A549 (cell line): ENCODE data around the gene ZDHHC18. TPM values are rescaled to one million over a fixed set of nuclear protein-coding genes. Genes with fewer than 3 reads are reported as not detected.
A peak's percentile ranks its signal among the peaks of the same experiment; 100 is the strongest.

Experiments
- ATAC-seq, 2 experiments: fragments of 200-7000 bp in 1 of 2; fragments of >200 bp in 1 of 2; cut with Nextera tagmentation in 1 of 2; cut with Tn5 transposase in 1 of 2; 3 replicates each; pipeline versions ENCODE4 v1.8.0 to v1.9.1; 2018 to 2020; ENCODE audit warnings: mild to moderate bottlenecking in 1 of 2, moderate library complexity in 1 of 2
- CTCF ChIA-PET: fragments of 300-600 bp; sonication (Branson Sonifier 250); formaldehyde crosslinking; extraction: SDS; loops from one replicate; lab custom pipeline; 2021; ENCODE audit warnings: antibody characterized with exemption, inconsistent platforms; lab: Yijun Ruan, JAX
- POLR2A ChIA-PET: fragments of 350-600 bp; formaldehyde crosslinking; extraction: SDS; loops from one replicate; lab custom pipeline; 2021; ENCODE audit warnings: antibody characterized with exemption, inconsistent platforms; lab: Yijun Ruan, JAX
- DNase-seq, 2 experiments: peaks; one replicate each; pipeline versions ENCODE4 v3.0.0 to v3.0.0-alpha.2; 2011 to 2016; ENCODE audit warnings: low read depth in 1 of 2, low spot score in 1 of 2
- FAIRE-seq: peaks from 2 replicates; lab custom pipeline; 2011; peaks lifted over from hg19 to GRCh38; lab: Jason Lieb, UNC
- H3K27ac ChIP-seq, 2 experiments: fragments of >200 bp; sonication (Bioruptor Twin); formaldehyde crosslinking; 3 replicates each; pipeline ENCODE4 v1.5.1; 2016 to 2017
- H3K4me1 ChIP-seq: fragments of >200 bp; sonication (Bioruptor Twin); formaldehyde crosslinking; 3 replicates; pipeline ENCODE4 v1.6.1; 2016
- H3K4me2 ChIP-seq: fragments of >200 bp; sonication (Bioruptor Twin); formaldehyde crosslinking; 3 replicates; pipeline ENCODE4 v1.6.1; 2016
- H3K4me3 ChIP-seq: fragments of >200 bp; sonication (Bioruptor Twin); formaldehyde crosslinking; 3 replicates; pipeline ENCODE4 v1.5.1; 2016
- H3K9me3 ChIP-seq: fragments of >200 bp; sonication (Bioruptor Twin); formaldehyde crosslinking; 3 replicates; pipeline ENCODE4 v1.6.1; 2016
- CBX8 ChIP-seq: fragments of 200-600 bp; sonication (generic); IDR thresholded peaks from 2 replicates; pipeline ENCODE4 v1.6.1; 2016
- CHD2 ChIP-seq: fragments of 150-350 bp; IDR thresholded peaks from 2 replicates; pipeline ENCODE4 v1.6.1; 2014; ENCODE audit warnings: low read length; ENCODE audit not compliant: partially characterized antibody
- ELK1 ChIP-seq: fragments of 150-350 bp; IDR thresholded peaks from 2 replicates; pipeline ENCODE4 v1.6.1; 2014; ENCODE audit warnings: low read depth, mild to moderate bottlenecking, low read length
- FOSL2 ChIP-seq, 2 experiments: fragments of 450-650 bp in 1 of 2; fragments of >200 bp in 1 of 2; sonication (Bioruptor Twin) in 1 of 2; formaldehyde crosslinking; IDR thresholded peaks; 2 replicates each; pipeline versions ENCODE4 v1.5.0 to v1.6.1; 2016 to 2020; ENCODE audit warnings: mild to moderate bottlenecking in 1 of 2, moderate library complexity in 1 of 2
- HEYL ChIP-seq: fragments of 250-450 bp; sonication (Bioruptor Pico); IDR thresholded peaks from 2 replicates; pipeline ENCODE4 v1.8.0; 2021; ENCODE audit warnings: mild to moderate bottlenecking, moderate library complexity
- HOXA7 ChIP-seq: fragments of 250-450 bp; sonication (Bioruptor Pico); IDR thresholded peaks from 2 replicates; pipeline ENCODE4 v1.5.0; 2020; ENCODE audit warnings: mild to moderate bottlenecking, moderate library complexity
- KDM1A ChIP-seq: fragments of 200-600 bp; sonication (generic); IDR thresholded peaks from 2 replicates; pipeline ENCODE4 v1.6.1; 2016; ENCODE audit warnings: low read depth, mild to moderate bottlenecking
- MAFK ChIP-seq: fragments of 450-650 bp; IDR thresholded peaks from 2 replicates; pipeline ENCODE4 v1.6.1; 2014; ENCODE audit not compliant: partially characterized antibody
- MAX ChIP-seq: IDR thresholded peaks from 2 replicates; pipeline ENCODE4 v1.6.1; 2012
- NR3C1 ChIP-seq: fragments of >200 bp; sonication (Bioruptor Twin); formaldehyde crosslinking; IDR thresholded peaks from 3 replicates; pipeline ENCODE4 v1.6.1; 2017
- RARB ChIP-seq: fragments of 250-450 bp; sonication (Bioruptor Pico); IDR thresholded peaks from 2 replicates; pipeline ENCODE4 v1.8.0; 2021; ENCODE audit warnings: mild to moderate bottlenecking, moderate library complexity
- RFX5 ChIP-seq: fragments of 450-650 bp; IDR thresholded peaks from 2 replicates; pipeline ENCODE4 v1.7.1; 2014; ENCODE audit warnings: antibody characterized with exemption, mild to moderate bottlenecking, moderate library complexity
- SMC3 ChIP-seq: fragments of >200 bp; sonication (Bioruptor Twin); formaldehyde crosslinking; IDR thresholded peaks from 3 replicates; pipeline ENCODE4 v1.6.1; 2018; ENCODE audit warnings: inconsistent platforms
- SREBF2 ChIP-seq: fragments of 450-650 bp; IDR thresholded peaks from 2 replicates; pipeline ENCODE4 v1.6.1; 2014; ENCODE audit warnings: mild to moderate bottlenecking, moderate library complexity
- WGBS: methylation state at CpG from one replicate; pipeline ENCODE4 v1.1.6; 2017; ENCODE audit errors: missing lambda C conversion rate; 5-methylcytosine and 5-hydroxymethylcytosine counted together
- polyA plus RNA-seq, 4 experiments: library from polyadenylated mRNA; depleted of rRNA in 3 of 4; stranded (reverse); fragments of >200 nt; fragmentation: RNase III in 1 of 4; extraction: RNeasy Plus Mini Kit Qiagen cat#74134 plus additional on column Dnase treatment in 1 of 4; gene quantifications; 2 replicates in 3 of 4; 3 replicates in 1 of 4; pipeline ENCODE4 v1.2.3, GENCODE V29; 2011 to 2017

Gene ZDHHC18
- polyA plus RNA-seq, 2 of the 4 experiments (the other 2 are of a cell fraction), result 16.2 to 20.0 TPM

GRCh38 chr1:26780344-26780957, 46.0 kb upstream of the ZDHHC18 start:
- no peaks in the 10 kb centered on the region for H3K9me3 ChIP-seq
- H3K4me1 ChIP-seq, result peaks cover 35% of the 10 kb centered on the region
- H3K4me3 ChIP-seq, result no peak overlapping the region
- no peak overlapping the region for H3K4me2 ChIP-seq
- WGBS, result 75% methylated on average over 9 of the region's 21 CpGs
- ATAC-seq (no peak; a peak in 1 of 6 replicates), DNase-seq (no peak), FAIRE-seq (no peak)
- ChIA-PET CTCF (interaction anchor here (0.7 to 1.2 kb wide), 5 partner anchors 9 to 178 kb away, joined by 3 to 4 read pairs (median 4); no protein-coding TSS in a partner anchor), POLR2A (no interaction called here)
- H3K27ac ChIP-seq, result no peak overlapping the region
- TF ChIP-seq FOSL2 (IDR thresholded peaks at IDR 0.05) (no peak), FOSL2 (CRISPR knock-in tag; IDR thresholded peaks at IDR 0.05) (no peak), HOXA7 (CRISPR knock-in tag) (no peak), CHD2 (no peak)

DNA sequence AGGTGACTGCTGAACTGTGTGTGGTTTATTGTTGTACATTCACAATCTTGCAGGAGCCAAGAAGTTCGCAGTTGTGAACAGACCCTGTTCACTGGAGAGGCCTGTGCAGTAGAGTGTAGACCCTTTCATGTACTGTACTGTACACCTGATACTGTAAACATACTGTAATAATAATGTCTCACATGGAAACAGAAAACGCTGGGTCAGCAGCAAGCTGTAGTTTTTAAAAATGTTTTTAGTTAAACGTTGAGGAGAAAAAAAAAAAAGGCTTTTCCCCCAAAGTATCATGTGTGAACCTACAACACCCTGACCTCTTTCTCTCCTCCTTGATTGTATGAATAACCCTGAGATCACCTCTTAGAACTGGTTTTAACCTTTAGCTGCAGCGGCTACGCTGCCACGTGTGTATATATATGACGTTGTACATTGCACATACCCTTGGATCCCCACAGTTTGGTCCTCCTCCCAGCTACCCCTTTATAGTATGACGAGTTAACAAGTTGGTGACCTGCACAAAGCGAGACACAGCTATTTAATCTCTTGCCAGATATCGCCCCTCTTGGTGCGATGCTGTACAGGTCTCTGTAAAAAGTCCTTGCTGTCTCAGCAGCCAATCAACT, 45.2 kb upstream of the ZDHHC18 start:
- Histone ChIP-seq H3K4me3 (no peak overlapping the region), H3K27ac (no peak overlapping the region), H3K4me1 (peaks cover 44% of the 10 kb centered on the region), H3K4me2 (no peak overlapping the region), H3K9me3 (no peaks in the 10 kb centered on the region)
- ChIA-PET POLR2A (no interaction called here), CTCF (interaction anchor here (0.7 to 1.2 kb wide), 4 partner anchors 8 to 104 kb away, joined by 3 to 4 read pairs (median 4); no protein-coding TSS in a partner anchor)
- TF ChIP-seq ELK1 (no peak), MAFK (peak; percentile 70)
- DNase-seq, result no peak
- no peak for ATAC-seq
- WGBS, result 86% methylated on average over 11 of the region's 11 CpGs
- FAIRE-seq, result no peak

DNA sequence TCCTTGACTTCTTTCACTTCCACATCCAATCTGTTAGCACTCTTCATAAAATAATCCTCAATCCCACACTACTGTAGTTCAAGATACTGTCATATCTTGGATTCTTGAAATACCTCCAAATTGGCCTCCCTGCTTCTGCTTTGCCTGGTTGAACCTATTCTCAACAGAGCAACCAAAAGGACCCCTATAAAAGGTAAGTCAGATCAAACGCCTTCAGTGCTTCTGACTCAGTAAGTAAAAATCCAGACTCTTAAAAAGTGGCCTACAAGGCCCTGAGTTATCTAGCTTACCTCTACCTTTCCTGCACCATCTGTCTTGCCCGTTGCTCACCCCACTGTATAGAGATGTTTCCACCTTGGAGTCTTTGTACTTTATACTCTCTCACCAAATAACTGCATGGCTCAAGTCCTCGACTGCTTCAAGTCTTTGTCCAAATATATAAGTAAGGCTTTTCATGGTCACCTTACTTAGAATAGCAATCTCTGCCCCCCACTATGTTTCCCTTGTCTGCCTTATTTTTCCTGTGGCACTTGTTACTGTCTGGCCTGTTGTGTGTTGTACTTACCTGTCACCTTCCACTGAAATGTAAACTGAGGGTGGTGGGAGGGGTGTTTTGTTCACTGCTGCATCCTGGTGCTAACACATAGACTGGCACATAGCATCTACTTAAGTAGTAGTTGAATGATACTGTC, 43.8 kb upstream of the ZDHHC18 start:
- FAIRE-seq (no peak), DNase-seq (no peak), ATAC-seq (no peak)
- no peak overlapping the region for H3K4me2 ChIP-seq
- WGBS, result 73% methylated on average over 3 of the region's 3 CpGs
- POLR2A ChIA-PET, result no interaction called here
- H3K27ac ChIP-seq, result no peak overlapping the region
- no peak for TF ChIP-seq CBX8
- TF ChIP-seq RARB, result no peak
- TF ChIP-seq SMC3, result no peak
- TF ChIP-seq RFX5, result no peak
- TF ChIP-seq NR3C1, result no peak
- no peak for TF ChIP-seq HEYL (CRISPR knock-in tag)
- no peak for TF ChIP-seq SREBF2
- H3K4me3 ChIP-seq, result no peak overlapping the region
- H3K4me1 ChIP-seq, result peaks cover 53% of the 10 kb centered on the region
- no peaks in the 10 kb centered on the region for H3K9me3 ChIP-seq
- CTCF ChIA-PET, result interaction anchor here (1.3 kb wide), 1 partner anchor 105 kb away, joined by 4 read pairs; no protein-coding TSS in a partner anchor

- peak overlapping the region; percentile 45 for H3K4me2 ChIP-seq
- ChIA-PET CTCF (interaction anchor here (1.2 to 3.4 kb wide), 2 partner anchors 106 to 182 kb away, joined by 3 to 18 read pairs; no protein-coding TSS in a partner anchor), POLR2A (no interaction called here)
- peaks cover 53% of the 10 kb centered on the region for H3K4me1 ChIP-seq
- TF ChIP-seq KDM1A (no peak), MAX (no peak), MAFK (no peak)
- FAIRE-seq, result no peak
- DNase-seq, result no peak
- 0 out of 6 replicates have a peak overlapping the region, but pooled peaks of 1 of the 2 experiments have one; percentile 1 for H3K27ac ChIP-seq
- H3K4me3 ChIP-seq, result no peak overlapping the region
- no peaks in the 10 kb centered on the region for H3K9me3 ChIP-seq
- no peak for ATAC-seq
- 78% methylated on average over 5 of the region's 5 CpGs for WGBS
Measured at GRCh38 chr1:26783646-26784022, 42.9 kb upstream of the ZDHHC18 start.
